ENCODE measurements around the gene RAD23B. TPM values are rescaled to one million over a fixed set of nuclear protein-coding genes. Genes with fewer than 3 reads are reported as not detected.

The RAD23B gene
- total RNA-seq, 2 donors from 2014 or later: 119 to 146 TPM

DNA sequence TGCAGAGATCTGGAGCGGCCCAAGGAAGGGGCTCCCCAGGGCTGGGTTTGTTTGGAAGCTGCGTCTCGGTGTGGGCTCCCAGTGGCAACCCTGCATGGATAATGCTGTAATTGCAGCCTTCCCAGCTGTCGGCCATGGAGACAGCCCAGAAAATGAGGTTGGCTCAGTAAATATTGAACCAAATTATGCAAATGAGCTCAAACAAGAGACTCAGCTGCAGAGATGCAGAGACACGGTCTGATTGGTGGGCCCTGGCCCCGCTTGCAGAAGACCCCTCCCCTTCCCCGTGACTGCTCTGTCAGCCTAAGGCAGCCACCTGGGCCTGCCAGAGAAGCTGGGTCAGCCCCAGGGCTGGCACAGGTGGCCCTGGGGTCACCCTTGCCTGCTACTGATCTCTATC is 75.9 kb downstream of the RAD23B start:
- no peak for TF ChIP-seq CTCF (IDR thresholded peaks at IDR 0.05)
- H3K27me3 ChIP-seq: no peaks in the 10 kb centered on the region
- H3K27ac ChIP-seq: no peak overlapping the region
- no peaks in the 10 kb centered on the region for H3K36me3 ChIP-seq
- no peak for DNase-seq
- no peaks in the 10 kb centered on the region for H3K9me3 ChIP-seq
- intact Hi-C loops (cut with DNase I): no loop called here
- no peak overlapping the region for H3K4me3 ChIP-seq
- no peaks in the 10 kb centered on the region for H3K4me1 ChIP-seq
- H3K9ac ChIP-seq (ENCODE audit: low read depth in 2 of 2, low read length in 2 of 2): no peak overlapping the region

DNA sequence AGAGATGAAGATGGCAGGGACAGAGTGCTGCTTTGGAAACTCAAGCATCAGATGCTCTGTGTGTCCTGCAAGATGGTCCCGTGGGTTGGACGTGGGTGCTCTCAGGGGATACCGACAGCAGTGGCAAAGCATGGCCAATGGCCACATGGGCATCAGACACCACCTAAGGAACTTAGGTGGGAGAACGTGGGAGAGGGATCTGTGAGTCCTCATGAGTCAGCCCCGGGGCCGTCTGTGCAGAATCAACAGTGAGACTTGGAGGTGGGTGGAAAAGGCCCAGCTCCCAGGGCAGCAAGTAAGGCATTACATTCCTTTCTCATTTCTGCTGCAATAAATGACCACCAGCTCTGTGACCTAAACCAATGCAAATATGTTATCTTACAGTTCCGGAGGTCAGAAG is 77.0 kb downstream of the RAD23B start:
- H3K27ac ChIP-seq: no peak overlapping the region
- no peaks in the 10 kb centered on the region for H3K36me3 ChIP-seq
- H3K9ac ChIP-seq (ENCODE audit: low read depth in 2 of 2, low read length in 2 of 2): no peak overlapping the region
- H3K4me3 ChIP-seq: no peak overlapping the region
- H3K4me1 ChIP-seq: no peaks in the 10 kb centered on the region
- intact Hi-C loops (cut with DNase I): no loop called here
- no peaks in the 10 kb centered on the region for H3K27me3 ChIP-seq
- TF ChIP-seq CTCF (IDR thresholded peaks at IDR 0.05): no peak
- DNase-seq: no peak
- H3K9me3 ChIP-seq: no peaks in the 10 kb centered on the region

GRCh38 chr9:107361816-107362215 is 78.7 kb downstream of the RAD23B start:
- H3K9me3 ChIP-seq: no peaks in the 10 kb centered on the region
- H3K4me1 ChIP-seq: no peaks in the 10 kb centered on the region
- TF ChIP-seq CTCF (IDR thresholded peaks at IDR 0.05): no peak
- H3K27me3 ChIP-seq: no peaks in the 10 kb centered on the region
- H3K9ac ChIP-seq (ENCODE audit: low read depth in 2 of 2, low read length in 2 of 2): no peak overlapping the region
- no peak overlapping the region for H3K4me3 ChIP-seq
- intact Hi-C loops (cut with DNase I): no loop called here
- H3K27ac ChIP-seq: no peak overlapping the region
- no peak for DNase-seq
- no peaks in the 10 kb centered on the region for H3K36me3 ChIP-seq

- no peaks in the 10 kb centered on the region for H3K4me1 ChIP-seq
- no peak for TF ChIP-seq CTCF (IDR thresholded peaks at IDR 0.05)
- H3K27me3 ChIP-seq: no peaks in the 10 kb centered on the region
- H3K27ac ChIP-seq: no peak overlapping the region
- H3K9ac ChIP-seq (ENCODE audit: low read depth in 2 of 2, low read length in 2 of 2): no peak overlapping the region
- DNase-seq: no peak
- intact Hi-C loops (cut with DNase I): no loop called here
- H3K4me3 ChIP-seq: no peak overlapping the region
- no peaks in the 10 kb centered on the region for H3K9me3 ChIP-seq
- no peaks in the 10 kb centered on the region for H3K36me3 ChIP-seq
Measured at GRCh38 chr9:107363516-107364152, 80.6 kb downstream of the RAD23B start.

GRCh38 chr9:107367727-107368502 is 84.8 kb downstream of the RAD23B start:
- intact Hi-C loops (cut with DNase I): no loop called here
- Histone ChIP-seq H3K9ac (ENCODE audit: low read depth in 2 of 2, low read length in 2 of 2) (no peak overlapping the region), H3K36me3 (no peaks in the 10 kb centered on the region), H3K4me1 (no peaks in the 10 kb centered on the region), H3K4me3 (no peak overlapping the region), H3K9me3 (no peaks in the 10 kb centered on the region), H3K27me3 (no peaks in the 10 kb centered on the region), H3K27ac (no peak overlapping the region)
- no peak for TF ChIP-seq CTCF (IDR thresholded peaks at IDR 0.05)
- no peak for DNase-seq

Measured in colonic mucosa (tissue), 4 donors.